ENCODE data around the gene MED9.

Gene MED9

DNA sequence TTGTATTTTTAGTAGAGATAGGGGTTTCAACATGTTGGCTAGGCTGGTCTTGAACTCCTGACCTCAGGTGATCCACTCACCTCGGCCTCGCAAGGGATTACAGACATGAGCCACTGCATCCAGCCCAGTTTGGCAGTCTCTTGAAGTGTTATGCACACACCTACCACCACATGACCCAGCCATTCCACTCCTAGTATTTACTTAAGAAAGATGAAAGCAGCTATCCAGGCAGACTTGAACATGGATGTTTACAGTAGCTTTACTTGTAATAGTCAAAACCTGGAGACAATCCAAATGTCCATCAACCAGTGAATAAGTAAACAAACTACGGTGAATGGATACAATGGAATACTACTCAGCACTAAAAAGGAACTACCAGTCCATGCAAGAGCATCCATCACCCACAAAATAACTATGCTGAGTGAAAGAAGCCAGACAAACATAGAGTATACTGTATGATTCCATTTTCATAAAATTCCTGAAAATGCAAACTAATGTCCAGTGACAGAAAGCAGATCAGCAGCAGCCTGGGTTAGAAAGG is 57.2 kb downstream of the MED9 start:
- ChIA-PET CTCF (interaction anchor here (0.6 kb wide), 1 partner anchor 177 kb away, joined by 3 read pairs; no protein-coding TSS in a partner anchor), POLR2A (interaction anchor here (2.7 kb wide), 1 partner anchor 38 kb away, joined by 8 read pairs; the partner anchor contains the start of gene RASD1)
- no peak overlapping the region for H3K27ac ChIP-seq (ENCODE audit: extremely low read depth, low read depth, low read length)

DNA sequence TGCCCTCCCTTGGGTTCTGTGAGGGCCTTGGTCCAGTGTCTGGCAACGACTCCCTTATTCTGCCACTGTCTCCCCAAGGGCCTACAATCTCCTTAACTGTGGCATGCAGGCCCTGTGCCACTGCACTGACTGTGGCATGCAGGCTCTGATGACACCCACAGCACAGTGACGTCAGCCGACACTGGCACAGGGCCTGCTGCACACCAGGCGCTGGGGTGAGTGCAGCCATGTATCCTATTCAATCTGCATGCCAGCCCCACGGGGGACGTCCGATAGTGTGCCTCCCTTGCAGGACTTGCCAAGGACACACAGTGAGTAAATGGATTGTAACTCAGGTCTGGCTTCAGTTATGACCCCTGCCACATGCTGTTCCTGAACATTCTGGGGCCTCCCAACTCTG is 59.2 kb downstream of the MED9 start:
- POLR2A ChIA-PET: interaction anchor here (2.7 kb wide), 1 partner anchor 40 kb away, joined by 8 read pairs; the partner anchor contains the start of gene RASD1
- H3K4me3 ChIP-seq (ENCODE audit: low read depth, low read length): no peak overlapping the region
- TF ChIP-seq ZIC2 (tag by site-specific recombination; IDR thresholded peaks at IDR 0.05) (peak; percentile 92), ZNF133 (tag by site-specific recombination; IDR thresholded peaks at IDR 0.05) (no peak)
- TF ChIP-seq, protein P1, sequence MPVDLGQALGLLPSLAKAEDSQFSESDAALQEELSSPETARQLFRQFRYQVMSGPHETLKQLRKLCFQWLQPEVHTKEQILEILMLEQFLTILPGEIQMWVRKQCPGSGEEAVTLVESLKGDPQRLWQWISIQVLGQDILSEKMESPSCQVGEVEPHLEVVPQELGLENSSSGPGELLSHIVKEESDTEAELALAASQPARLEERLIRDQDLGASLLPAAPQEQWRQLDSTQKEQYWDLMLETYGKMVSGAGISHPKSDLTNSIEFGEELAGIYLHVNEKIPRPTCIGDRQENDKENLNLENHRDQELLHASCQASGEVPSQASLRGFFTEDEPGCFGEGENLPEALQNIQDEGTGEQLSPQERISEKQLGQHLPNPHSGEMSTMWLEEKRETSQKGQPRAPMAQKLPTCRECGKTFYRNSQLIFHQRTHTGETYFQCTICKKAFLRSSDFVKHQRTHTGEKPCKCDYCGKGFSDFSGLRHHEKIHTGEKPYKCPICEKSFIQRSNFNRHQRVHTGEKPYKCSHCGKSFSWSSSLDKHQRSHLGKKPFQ (tag by site-specific recombination; IDR thresholded peaks at IDR 0.05): no peak
- peaks cover 7% of the 10 kb centered on the region for H3K4me1 ChIP-seq (ENCODE audit: control insufficient read depth, insufficient read depth, low read length)
- CTCF ChIA-PET: interaction anchor here (1.0 kb wide), 1 partner anchor 78 kb away, joined by 3 read pairs; no protein-coding TSS in a partner anchor
- no peaks in the 10 kb centered on the region; a peak in 1 of 3 replicates for H3K36me3 ChIP-seq (ENCODE audit: control insufficient read depth in 2 of 2, insufficient read depth in 1 of 2, low read length in 2 of 2)
- H3K27ac ChIP-seq (ENCODE audit: extremely low read depth, low read depth, low read length): no peak overlapping the region
- H3K9me3 ChIP-seq (ENCODE audit: control insufficient read depth, insufficient read depth, low read depth, low read length): 0 out of 2 replicates have a peak, but pooled peaks cover 3% of the 10 kb centered on the region

More for the DNA sequence above, 57.2 kb downstream of the MED9 start:
- TF ChIP-seq ZNF335 (tag by site-specific recombination; conservative IDR thresholded peaks at IDR 0.05) (no peak), OSR2 (tag by site-specific recombination; IDR thresholded peaks at IDR 0.05) (0 out of 2 replicates have a peak, but pooled peaks have one; percentile 33), ZNF146 (tag by site-specific recombination; IDR thresholded peaks at IDR 0.05) (peak; percentile 89), YY1 (tag by site-specific recombination; IDR thresholded peaks at IDR 0.05) (no peak)
- H3K4me1 ChIP-seq (ENCODE audit: control insufficient read depth, insufficient read depth, low read length): peaks cover 7% of the 10 kb centered on the region
- H3K9me3 ChIP-seq (ENCODE audit: control insufficient read depth, insufficient read depth, low read depth, low read length): 0 out of 2 replicates have a peak, but pooled peaks cover 3% of the 10 kb centered on the region
- no peak overlapping the region for H3K4me3 ChIP-seq (ENCODE audit: low read depth, low read length)
- H3K36me3 ChIP-seq (ENCODE audit: control insufficient read depth in 2 of 2, insufficient read depth in 1 of 2, low read length in 2 of 2): no peaks in the 10 kb centered on the region; a peak in 1 of 3 replicates

DNA sequence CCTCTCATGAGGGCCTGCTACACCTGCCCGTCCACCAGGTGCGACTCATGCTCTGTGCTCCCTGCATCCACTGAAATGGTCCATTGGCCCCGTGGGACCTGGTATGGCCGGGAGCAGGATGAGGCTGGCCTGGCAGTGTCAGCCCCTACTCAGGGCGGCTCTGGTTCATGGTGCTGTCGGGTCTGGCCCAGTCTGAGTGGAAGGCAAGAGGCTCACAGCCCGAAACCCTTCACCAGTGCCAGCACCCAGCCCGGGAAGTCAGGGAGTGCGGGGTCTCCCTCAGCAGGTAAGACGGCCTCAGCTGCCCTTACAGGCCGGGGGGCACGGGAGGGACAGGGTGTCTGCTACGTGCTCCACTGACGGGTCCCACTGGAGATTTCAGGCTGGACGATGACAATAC is 59.9 kb downstream of the MED9 start:
- no peak overlapping the region for H3K27ac ChIP-seq (ENCODE audit: extremely low read depth, low read depth, low read length)
- no peak overlapping the region for H3K4me3 ChIP-seq (ENCODE audit: low read depth, low read length)
- H3K36me3 ChIP-seq (ENCODE audit: control insufficient read depth in 2 of 2, insufficient read depth in 1 of 2, low read length in 2 of 2): no peaks in the 10 kb centered on the region; a peak in 1 of 3 replicates
- 0 out of 2 replicates have a peak, but pooled peaks cover 2% of the 10 kb centered on the region for H3K9me3 ChIP-seq (ENCODE audit: control insufficient read depth, insufficient read depth, low read depth, low read length)
- CTCF ChIA-PET: no interaction called here
- H3K4me1 ChIP-seq (ENCODE audit: control insufficient read depth, insufficient read depth, low read length): peaks cover 7% of the 10 kb centered on the region
- POLR2A ChIA-PET: no interaction called here
- TF ChIP-seq, protein P2, sequence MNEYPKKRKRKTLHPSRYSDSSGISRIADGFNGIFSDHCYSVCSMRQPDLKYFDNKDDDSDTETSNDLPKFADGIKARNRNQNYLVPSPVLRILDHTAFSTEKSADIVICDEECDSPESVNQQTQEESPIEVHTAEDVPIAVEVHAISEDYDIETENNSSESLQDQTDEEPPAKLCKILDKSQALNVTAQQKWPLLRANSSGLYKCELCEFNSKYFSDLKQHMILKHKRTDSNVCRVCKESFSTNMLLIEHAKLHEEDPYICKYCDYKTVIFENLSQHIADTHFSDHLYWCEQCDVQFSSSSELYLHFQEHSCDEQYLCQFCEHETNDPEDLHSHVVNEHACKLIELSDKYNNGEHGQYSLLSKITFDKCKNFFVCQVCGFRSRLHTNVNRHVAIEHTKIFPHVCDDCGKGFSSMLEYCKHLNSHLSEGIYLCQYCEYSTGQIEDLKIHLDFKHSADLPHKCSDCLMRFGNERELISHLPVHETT (tag by site-specific recombination; IDR thresholded peaks at IDR 0.05): no peak
- no peak for TF ChIP-seq ZNF561 (tag by site-specific recombination; IDR thresholded peaks at IDR 0.05; ENCODE audit: borderline replicate concordance)
- TF ChIP-seq PRDM1 (tag by site-specific recombination; IDR thresholded peaks at IDR 0.05): no peak
- no peak for TF ChIP-seq HOXA7 (CRISPR knock-in tag; IDR thresholded peaks at IDR 0.05; ENCODE audit: borderline replicate concordance)
- TF ChIP-seq ZNF311 (tag by site-specific recombination; IDR thresholded peaks at IDR 0.05; ENCODE audit: borderline replicate concordance): no peak
- TF ChIP-seq HOXD13 (CRISPR knock-in tag; IDR thresholded peaks at IDR 0.05; ENCODE audit: borderline replicate concordance): no peak
- no peak for TF ChIP-seq ZNF292 (tag by site-specific recombination; IDR thresholded peaks at IDR 0.05; ENCODE audit: borderline replicate concordance, low read depth)
- no peak for TF ChIP-seq REPIN1 (tag by site-specific recombination; IDR thresholded peaks at IDR 0.05; ENCODE audit: low read depth)
- TF ChIP-seq, protein P3, sequence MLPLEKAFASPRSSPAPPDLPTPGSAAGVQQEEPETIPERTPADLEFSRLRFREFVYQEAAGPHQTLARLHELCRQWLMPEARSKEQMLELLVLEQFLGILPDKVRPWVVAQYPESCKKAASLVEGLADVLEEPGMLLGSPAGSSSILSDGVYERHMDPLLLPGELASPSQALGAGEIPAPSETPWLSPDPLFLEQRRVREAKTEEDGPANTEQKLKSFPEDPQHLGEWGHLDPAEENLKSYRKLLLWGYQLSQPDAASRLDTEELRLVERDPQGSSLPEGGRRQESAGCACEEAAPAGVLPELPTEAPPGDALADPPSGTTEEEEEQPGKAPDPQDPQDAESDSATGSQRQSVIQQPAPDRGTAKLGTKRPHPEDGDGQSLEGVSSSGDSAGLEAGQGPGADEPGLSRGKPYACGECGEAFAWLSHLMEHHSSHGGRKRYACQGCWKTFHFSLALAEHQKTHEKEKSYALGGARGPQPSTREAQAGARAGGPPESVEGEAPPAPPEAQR (tag by site-specific recombination; IDR thresholded peaks at IDR 0.05): no peak
- TF ChIP-seq ZNF341 (tag by site-specific recombination; IDR thresholded peaks at IDR 0.05; ENCODE audit: low read depth): no peak
- TF ChIP-seq, protein P4, sequence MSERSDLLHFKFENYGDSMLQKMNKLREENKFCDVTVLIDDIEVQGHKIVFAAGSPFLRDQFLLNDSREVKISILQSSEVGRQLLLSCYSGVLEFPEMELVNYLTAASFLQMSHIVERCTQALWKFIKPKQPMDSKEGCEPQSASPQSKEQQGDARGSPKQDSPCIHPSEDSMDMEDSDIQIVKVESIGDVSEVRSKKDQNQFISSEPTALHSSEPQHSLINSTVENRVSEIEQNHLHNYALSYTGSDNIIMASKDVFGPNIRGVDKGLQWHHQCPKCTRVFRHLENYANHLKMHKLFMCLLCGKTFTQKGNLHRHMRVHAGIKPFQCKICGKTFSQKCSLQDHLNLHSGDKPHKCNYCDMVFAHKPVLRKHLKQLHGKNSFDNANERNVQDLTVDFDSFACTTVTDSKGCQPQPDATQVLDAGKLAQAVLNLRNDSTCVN (tag by site-specific recombination; optimal IDR thresholded peaks at IDR 0.05): no peak
- TF ChIP-seq ZNF335 (tag by site-specific recombination; conservative IDR thresholded peaks at IDR 0.05): no peak
- TF ChIP-seq, protein P5, sequence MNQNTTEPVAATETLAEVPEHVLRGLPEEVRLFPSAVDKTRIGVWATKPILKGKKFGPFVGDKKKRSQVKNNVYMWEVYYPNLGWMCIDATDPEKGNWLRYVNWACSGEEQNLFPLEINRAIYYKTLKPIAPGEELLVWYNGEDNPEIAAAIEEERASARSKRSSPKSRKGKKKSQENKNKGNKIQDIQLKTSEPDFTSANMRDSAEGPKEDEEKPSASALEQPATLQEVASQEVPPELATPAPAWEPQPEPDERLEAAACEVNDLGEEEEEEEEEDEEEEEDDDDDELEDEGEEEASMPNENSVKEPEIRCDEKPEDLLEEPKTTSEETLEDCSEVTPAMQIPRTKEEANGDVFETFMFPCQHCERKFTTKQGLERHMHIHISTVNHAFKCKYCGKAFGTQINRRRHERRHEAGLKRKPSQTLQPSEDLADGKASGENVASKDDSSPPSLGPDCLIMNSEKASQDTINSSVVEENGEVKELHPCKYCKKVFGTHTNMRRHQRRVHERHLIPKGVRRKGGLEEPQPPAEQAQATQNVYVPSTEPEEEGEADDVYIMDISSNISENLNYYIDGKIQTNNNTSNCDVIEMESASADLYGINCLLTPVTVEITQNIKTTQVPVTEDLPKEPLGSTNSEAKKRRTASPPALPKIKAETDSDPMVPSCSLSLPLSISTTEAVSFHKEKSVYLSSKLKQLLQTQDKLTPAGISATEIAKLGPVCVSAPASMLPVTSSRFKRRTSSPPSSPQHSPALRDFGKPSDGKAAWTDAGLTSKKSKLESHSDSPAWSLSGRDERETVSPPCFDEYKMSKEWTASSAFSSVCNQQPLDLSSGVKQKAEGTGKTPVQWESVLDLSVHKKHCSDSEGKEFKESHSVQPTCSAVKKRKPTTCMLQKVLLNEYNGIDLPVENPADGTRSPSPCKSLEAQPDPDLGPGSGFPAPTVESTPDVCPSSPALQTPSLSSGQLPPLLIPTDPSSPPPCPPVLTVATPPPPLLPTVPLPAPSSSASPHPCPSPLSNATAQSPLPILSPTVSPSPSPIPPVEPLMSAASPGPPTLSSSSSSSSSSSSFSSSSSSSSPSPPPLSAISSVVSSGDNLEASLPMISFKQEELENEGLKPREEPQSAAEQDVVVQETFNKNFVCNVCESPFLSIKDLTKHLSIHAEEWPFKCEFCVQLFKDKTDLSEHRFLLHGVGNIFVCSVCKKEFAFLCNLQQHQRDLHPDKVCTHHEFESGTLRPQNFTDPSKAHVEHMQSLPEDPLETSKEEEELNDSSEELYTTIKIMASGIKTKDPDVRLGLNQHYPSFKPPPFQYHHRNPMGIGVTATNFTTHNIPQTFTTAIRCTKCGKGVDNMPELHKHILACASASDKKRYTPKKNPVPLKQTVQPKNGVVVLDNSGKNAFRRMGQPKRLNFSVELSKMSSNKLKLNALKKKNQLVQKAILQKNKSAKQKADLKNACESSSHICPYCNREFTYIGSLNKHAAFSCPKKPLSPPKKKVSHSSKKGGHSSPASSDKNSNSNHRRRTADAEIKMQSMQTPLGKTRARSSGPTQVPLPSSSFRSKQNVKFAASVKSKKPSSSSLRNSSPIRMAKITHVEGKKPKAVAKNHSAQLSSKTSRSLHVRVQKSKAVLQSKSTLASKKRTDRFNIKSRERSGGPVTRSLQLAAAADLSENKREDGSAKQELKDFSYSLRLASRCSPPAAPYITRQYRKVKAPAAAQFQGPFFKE (tag by site-specific recombination; IDR thresholded peaks at IDR 0.05; ENCODE audit: borderline replicate concordance): no peak
